ENCODE measurements around the gene SMG7. TPM values are rescaled to one million over a fixed set of nuclear protein-coding genes. Genes with fewer than 3 reads are reported as not detected.

The SMG7 gene
- total RNA-seq, 3 donors from 2014 or later (not counting 1 experiment from before 2014, with no cell fraction given), result 56.5 to 78.5 (median 75.6) TPM

DNA sequence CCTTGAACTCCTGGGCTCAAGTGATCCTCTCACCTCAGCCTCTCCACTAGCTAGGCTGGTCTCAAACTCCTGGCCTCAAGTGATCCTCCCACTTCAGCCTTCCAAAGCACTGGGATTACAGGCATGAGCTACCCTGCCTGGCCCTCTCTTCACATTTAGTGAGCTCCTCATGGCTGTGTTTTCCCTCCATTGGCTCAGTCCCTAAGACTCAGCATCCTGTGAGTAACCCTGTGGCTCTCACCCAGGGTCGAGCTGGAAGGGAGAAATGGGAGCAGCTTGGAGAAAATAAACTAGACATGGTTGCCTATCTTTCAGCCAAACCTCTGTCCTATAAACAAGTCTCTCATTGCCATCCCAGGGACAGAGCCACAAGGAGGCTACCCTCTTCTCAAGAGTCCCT is 100.4 kb downstream of the SMG7 start:
- Mint-ChIP-seq H3K27ac (no peak overlapping the region), H3K4me3 (no peak overlapping the region), H3K9me3 (no peaks in the 10 kb centered on the region), H3K27me3 (ENCODE audit: low read depth in 2 of 2) (peaks cover 0 to 5% of the 10 kb centered on the region in 2 donors), H3K36me3 (no peaks in the 10 kb centered on the region), H3K4me1 (no peaks in the 10 kb centered on the region)
- DNase-seq (no peak), ATAC-seq (no peak)
- Histone ChIP-seq H3K27me3 (ENCODE audit: control insufficient read depth, insufficient read depth, low read length) (no peaks in the 10 kb centered on the region), H3K9me3 (ENCODE audit: control insufficient read depth, insufficient read depth, low read length) (no peaks in the 10 kb centered on the region), H3K36me3 (ENCODE audit: control insufficient read depth, insufficient read depth, low read length) (no peaks in the 10 kb centered on the region), H3K4me3 (ENCODE audit: low read length) (no peak overlapping the region), H3K4me1 (ENCODE audit: control insufficient read depth, insufficient read depth, low read length) (peaks cover 6% of the 10 kb centered on the region), H3K27ac (ENCODE audit: low read length) (no peak overlapping the region)
- intact Hi-C loops (cut with micrococcal nuclease), result no loop called here
- TF ChIP-seq, protein P1, sequence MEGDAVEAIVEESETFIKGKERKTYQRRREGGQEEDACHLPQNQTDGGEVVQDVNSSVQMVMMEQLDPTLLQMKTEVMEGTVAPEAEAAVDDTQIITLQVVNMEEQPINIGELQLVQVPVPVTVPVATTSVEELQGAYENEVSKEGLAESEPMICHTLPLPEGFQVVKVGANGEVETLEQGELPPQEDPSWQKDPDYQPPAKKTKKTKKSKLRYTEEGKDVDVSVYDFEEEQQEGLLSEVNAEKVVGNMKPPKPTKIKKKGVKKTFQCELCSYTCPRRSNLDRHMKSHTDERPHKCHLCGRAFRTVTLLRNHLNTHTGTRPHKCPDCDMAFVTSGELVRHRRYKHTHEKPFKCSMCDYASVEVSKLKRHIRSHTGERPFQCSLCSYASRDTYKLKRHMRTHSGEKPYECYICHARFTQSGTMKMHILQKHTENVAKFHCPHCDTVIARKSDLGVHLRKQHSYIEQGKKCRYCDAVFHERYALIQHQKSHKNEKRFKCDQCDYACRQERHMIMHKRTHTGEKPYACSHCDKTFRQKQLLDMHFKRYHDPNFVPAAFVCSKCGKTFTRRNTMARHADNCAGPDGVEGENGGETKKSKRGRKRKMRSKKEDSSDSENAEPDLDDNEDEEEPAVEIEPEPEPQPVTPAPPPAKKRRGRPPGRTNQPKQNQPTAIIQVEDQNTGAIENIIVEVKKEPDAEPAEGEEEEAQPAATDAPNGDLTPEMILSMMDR (IDR thresholded peaks at IDR 0.05), result no peak
- WGBS (ENCODE audit: insufficient coverage), result 100% methylated on average over 1 of the region's 1 CpG

DNA sequence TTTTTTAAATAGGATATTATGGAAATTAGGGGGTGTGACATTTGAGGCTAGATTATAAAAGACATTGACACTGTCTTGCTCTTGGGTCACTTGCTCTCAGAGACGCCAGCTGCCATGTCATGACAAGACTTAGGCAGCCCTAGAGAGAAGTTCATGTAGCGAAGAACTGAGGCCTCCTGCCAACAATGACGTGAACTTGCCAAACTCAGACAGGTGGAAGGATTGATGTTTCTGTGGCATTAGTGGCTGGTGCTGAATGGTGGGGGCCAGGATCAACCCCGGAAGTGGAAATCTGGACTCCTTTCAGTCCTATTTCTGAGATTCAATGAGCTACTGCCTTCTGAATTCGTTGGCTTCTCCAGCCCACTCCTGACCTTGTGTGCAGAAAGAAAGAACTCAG is 103.3 kb downstream of the SMG7 start:
- H3K27ac ChIP-seq (ENCODE audit: low read length), result no peak overlapping the region
- H3K4me3 ChIP-seq (ENCODE audit: low read length), result no peak overlapping the region
- no peak overlapping the region for H3K27ac Mint-ChIP-seq
- peaks cover 11% of the 10 kb centered on the region for H3K4me1 ChIP-seq (ENCODE audit: control insufficient read depth, insufficient read depth, low read length)
- ATAC-seq (no peak), DNase-seq (no peak)
- no peaks in the 10 kb centered on the region for H3K36me3 ChIP-seq (ENCODE audit: control insufficient read depth, insufficient read depth, low read length)
- no peak overlapping the region for H3K4me3 Mint-ChIP-seq
- no peaks in the 10 kb centered on the region for H3K27me3 ChIP-seq (ENCODE audit: control insufficient read depth, insufficient read depth, low read length)
- intact Hi-C loops (cut with micrococcal nuclease), result no loop called here
- H3K9me3 Mint-ChIP-seq, result no peaks in the 10 kb centered on the region
- no peaks in the 10 kb centered on the region for H3K27me3 Mint-ChIP-seq (ENCODE audit: low read depth in 2 of 2)
- peaks cover 10% of the 10 kb centered on the region in 2 donors for H3K4me1 Mint-ChIP-seq
- TF ChIP-seq, protein P1 (IDR thresholded peaks at IDR 0.05), result no peak
- WGBS (ENCODE audit: insufficient coverage), result 91% methylated on average over 5 of the region's 5 CpGs
- no peaks in the 10 kb centered on the region for H3K9me3 ChIP-seq (ENCODE audit: control insufficient read depth, insufficient read depth, low read length)
- H3K36me3 Mint-ChIP-seq, result no peaks in the 10 kb centered on the region

DNA sequence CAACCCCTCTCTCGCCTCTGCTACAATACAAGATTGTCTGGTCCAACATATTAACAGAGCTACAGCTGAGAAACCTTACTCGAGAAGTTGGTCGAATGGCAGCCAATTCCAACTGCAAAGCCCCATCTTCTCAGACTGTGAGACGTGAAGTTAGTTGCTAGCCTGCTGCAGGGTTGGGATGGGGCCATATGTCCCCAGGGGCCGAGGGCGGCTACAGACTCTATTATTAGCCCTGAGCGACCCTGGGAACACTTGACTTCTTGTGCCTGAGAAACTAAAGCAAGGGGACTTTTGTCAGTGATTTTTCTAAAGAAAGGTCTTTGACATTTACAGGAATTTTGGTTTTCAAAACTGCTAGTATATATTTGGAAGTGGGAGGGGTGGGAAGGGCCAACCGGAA is 104.2 kb downstream of the SMG7 start:
- ATAC-seq, result no peak
- no peaks in the 10 kb centered on the region for H3K36me3 ChIP-seq (ENCODE audit: control insufficient read depth, insufficient read depth, low read length)
- H3K27ac ChIP-seq (ENCODE audit: low read length), result no peak overlapping the region
- no peak overlapping the region for H3K27ac Mint-ChIP-seq
- 84% methylated on average over 8 of the region's 8 CpGs for WGBS (ENCODE audit: insufficient coverage)
- H3K36me3 Mint-ChIP-seq, result no peaks in the 10 kb centered on the region
- no peaks in the 10 kb centered on the region for H3K9me3 Mint-ChIP-seq
- no peak overlapping the region for H3K4me3 ChIP-seq (ENCODE audit: low read length)
- H3K4me3 Mint-ChIP-seq, result no peak overlapping the region
- no peaks in the 10 kb centered on the region for H3K27me3 Mint-ChIP-seq (ENCODE audit: low read depth in 2 of 2)
- TF ChIP-seq, protein P1 (IDR thresholded peaks at IDR 0.05), result no peak
- no peak for DNase-seq
- peaks cover 14% of the 10 kb centered on the region for H3K4me1 ChIP-seq (ENCODE audit: control insufficient read depth, insufficient read depth, low read length)
- no peaks in the 10 kb centered on the region for H3K9me3 ChIP-seq (ENCODE audit: control insufficient read depth, insufficient read depth, low read length)
- intact Hi-C loops (cut with micrococcal nuclease), result no loop called here
- no peaks in the 10 kb centered on the region for H3K27me3 ChIP-seq (ENCODE audit: control insufficient read depth, insufficient read depth, low read length)
- peaks cover 10% of the 10 kb centered on the region in 2 donors for H3K4me1 Mint-ChIP-seq

DNA sequence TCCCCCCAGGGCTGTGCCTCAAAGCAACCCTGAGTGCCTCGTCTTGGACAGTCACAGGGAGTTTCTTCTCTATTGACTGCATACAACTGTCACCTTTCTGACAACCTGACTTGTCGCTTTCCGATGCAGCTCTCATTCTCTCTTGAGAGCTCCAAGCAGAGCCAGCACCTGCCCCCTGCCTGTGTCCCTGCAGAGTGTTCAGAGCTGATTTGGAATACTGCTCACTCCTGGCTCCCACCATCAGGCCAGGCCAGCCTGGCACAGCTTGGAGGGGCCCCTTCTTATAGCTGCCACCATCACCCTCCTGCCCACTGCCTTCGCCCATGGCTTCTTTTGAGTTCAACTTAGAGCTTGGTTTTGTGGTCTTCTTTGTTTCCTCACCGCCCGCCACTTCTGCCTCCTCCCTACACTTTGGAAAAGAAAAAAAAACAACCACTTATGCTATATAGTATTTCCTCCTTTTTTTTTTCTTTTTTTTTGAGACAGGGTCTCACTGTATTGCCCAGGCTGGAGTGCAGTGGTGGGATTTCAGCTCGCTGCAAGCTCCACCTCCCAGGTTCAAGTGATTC is 105.7 kb downstream of the SMG7 start:
- no peak overlapping the region for H3K4me3 ChIP-seq (ENCODE audit: low read length)
- intact Hi-C loops (cut with micrococcal nuclease), result no loop called here
- H3K9me3 ChIP-seq (ENCODE audit: control insufficient read depth, insufficient read depth, low read length), result no peaks in the 10 kb centered on the region
- Mint-ChIP-seq H3K27ac (no peak overlapping the region), H3K4me3 (no peak overlapping the region), H3K27me3 (ENCODE audit: low read depth in 2 of 2) (no peaks in the 10 kb centered on the region), H3K36me3 (no peaks in the 10 kb centered on the region), H3K9me3 (no peaks in the 10 kb centered on the region), H3K4me1 (peaks cover 10% of the 10 kb centered on the region in 2 donors)
- ATAC-seq, result no peak
- no peaks in the 10 kb centered on the region for H3K36me3 ChIP-seq (ENCODE audit: control insufficient read depth, insufficient read depth, low read length)
- TF ChIP-seq, protein P1 (IDR thresholded peaks at IDR 0.05), result no peak
- 51% methylated on average over 7 of the region's 7 CpGs for WGBS (ENCODE audit: insufficient coverage)
- peaks cover 21% of the 10 kb centered on the region for H3K4me1 ChIP-seq (ENCODE audit: control insufficient read depth, insufficient read depth, low read length)
- DNase-seq, result no peak
- no peaks in the 10 kb centered on the region for H3K27me3 ChIP-seq (ENCODE audit: control insufficient read depth, insufficient read depth, low read length)
- H3K27ac ChIP-seq (ENCODE audit: low read length), result no peak overlapping the region
